SK-N-SH treated with all-trans-retinoic acid at 6 μM for 48 hours (cell line): ENCODE measurements around the gene RASSF4.

Experiments
- OSR1 ChIP-seq: fragments of 250-450 bp; sonication (Bioruptor Pico); IDR thresholded peaks from 2 replicates; pipeline ENCODE4 v1.8.0; 2022; ENCODE audit warnings: moderate library complexity, mild to moderate bottlenecking, inconsistent platforms
- PPARA ChIP-seq: fragments of 250-450 bp; sonication (Bioruptor Pico); IDR thresholded peaks from 2 replicates; pipeline ENCODE4 v1.5.0; 2020; ENCODE audit warnings: mild to moderate bottlenecking, borderline replicate concordance
- RARB ChIP-seq: fragments of 250-450 bp; sonication (Bioruptor Pico); IDR thresholded peaks from 2 replicates; pipeline ENCODE4 v1.8.0; 2021; ENCODE audit warnings: mild to moderate bottlenecking, moderate library complexity
- ZFP3 ChIP-seq: fragments of 250-450 bp; sonication (Bioruptor Pico); IDR thresholded peaks from 2 replicates; pipeline ENCODE4 v1.5.0; 2020; ENCODE audit warnings: mild to moderate bottlenecking, moderate library complexity
- ZNF8 ChIP-seq: fragments of 450-650 bp; formaldehyde crosslinking; IDR thresholded peaks from 2 replicates; pipeline ENCODE4 v1.5.0; 2020; ENCODE audit warnings: mild to moderate bottlenecking, moderate library complexity
- TF ChIP-seq, protein P1 (sequence below): fragments of 250-450 bp; sonication (Bioruptor Pico); IDR thresholded peaks from 2 replicates; pipeline ENCODE4 v1.8.0; 2020; ENCODE audit warnings: mild to moderate bottlenecking, moderate library complexity, borderline replicate concordance
- TF ChIP-seq, protein P2 (sequence below): fragments of 250-450 bp; sonication (Bioruptor Pico); IDR thresholded peaks from 2 replicates; pipeline ENCODE4 v1.5.0; 2020; ENCODE audit warnings: mild to moderate bottlenecking, moderate library complexity

GRCh38 chr10:44972874-44973306 is 13.3 kb downstream of the RASSF4 start:
- TF ChIP-seq RARB (no peak), OSR1 (CRISPR knock-in tag) (no peak), PPARA (CRISPR knock-in tag) (no peak), ZFP3 (CRISPR knock-in tag) (no peak), ZNF8 (CRISPR knock-in tag) (no peak)
- TF ChIP-seq, protein P1, sequence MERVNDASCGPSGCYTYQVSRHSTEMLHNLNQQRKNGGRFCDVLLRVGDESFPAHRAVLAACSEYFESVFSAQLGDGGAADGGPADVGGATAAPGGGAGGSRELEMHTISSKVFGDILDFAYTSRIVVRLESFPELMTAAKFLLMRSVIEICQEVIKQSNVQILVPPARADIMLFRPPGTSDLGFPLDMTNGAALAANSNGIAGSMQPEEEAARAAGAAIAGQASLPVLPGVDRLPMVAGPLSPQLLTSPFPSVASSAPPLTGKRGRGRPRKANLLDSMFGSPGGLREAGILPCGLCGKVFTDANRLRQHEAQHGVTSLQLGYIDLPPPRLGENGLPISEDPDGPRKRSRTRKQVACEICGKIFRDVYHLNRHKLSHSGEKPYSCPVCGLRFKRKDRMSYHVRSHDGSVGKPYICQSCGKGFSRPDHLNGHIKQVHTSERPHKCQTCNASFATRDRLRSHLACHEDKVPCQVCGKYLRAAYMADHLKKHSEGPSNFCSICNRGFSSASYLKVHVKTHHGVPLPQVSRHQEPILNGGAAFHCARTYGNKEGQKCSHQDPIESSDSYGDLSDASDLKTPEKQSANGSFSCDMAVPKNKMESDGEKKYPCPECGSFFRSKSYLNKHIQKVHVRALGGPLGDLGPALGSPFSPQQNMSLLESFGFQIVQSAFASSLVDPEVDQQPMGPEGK: no peak
- TF ChIP-seq, protein P2, sequence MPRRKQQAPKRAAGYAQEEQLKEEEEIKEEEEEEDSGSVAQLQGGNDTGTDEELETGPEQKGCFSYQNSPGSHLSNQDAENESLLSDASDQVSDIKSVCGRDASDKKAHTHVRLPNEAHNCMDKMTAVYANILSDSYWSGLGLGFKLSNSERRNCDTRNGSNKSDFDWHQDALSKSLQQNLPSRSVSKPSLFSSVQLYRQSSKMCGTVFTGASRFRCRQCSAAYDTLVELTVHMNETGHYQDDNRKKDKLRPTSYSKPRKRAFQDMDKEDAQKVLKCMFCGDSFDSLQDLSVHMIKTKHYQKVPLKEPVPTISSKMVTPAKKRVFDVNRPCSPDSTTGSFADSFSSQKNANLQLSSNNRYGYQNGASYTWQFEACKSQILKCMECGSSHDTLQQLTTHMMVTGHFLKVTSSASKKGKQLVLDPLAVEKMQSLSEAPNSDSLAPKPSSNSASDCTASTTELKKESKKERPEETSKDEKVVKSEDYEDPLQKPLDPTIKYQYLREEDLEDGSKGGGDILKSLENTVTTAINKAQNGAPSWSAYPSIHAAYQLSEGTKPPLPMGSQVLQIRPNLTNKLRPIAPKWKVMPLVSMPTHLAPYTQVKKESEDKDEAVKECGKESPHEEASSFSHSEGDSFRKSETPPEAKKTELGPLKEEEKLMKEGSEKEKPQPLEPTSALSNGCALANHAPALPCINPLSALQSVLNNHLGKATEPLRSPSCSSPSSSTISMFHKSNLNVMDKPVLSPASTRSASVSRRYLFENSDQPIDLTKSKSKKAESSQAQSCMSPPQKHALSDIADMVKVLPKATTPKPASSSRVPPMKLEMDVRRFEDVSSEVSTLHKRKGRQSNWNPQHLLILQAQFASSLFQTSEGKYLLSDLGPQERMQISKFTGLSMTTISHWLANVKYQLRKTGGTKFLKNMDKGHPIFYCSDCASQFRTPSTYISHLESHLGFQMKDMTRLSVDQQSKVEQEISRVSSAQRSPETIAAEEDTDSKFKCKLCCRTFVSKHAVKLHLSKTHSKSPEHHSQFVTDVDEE (CRISPR knock-in tag): no peak
